ENCODE measurements around the gene RAPGEF5.

DNA sequence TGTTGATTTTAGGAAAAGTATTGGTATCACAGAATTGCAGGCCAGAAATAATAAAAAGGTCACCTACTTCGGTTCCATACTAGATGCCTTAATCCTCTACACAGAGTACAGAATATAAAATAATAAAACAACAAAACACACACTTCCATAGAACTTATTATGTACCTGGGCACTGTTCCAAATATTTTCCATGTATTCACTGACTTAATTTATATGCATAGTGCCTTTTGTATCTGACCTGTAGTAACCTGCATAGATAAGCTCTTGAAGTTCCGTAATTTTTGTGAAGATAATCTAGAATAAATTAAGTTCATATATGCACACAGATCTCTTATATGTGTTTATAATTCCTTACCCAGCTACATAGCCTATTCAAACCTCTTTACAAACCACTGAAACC is 78.3 kb downstream of the RAPGEF5 start:
- TF ChIP-seq, protein P1, sequence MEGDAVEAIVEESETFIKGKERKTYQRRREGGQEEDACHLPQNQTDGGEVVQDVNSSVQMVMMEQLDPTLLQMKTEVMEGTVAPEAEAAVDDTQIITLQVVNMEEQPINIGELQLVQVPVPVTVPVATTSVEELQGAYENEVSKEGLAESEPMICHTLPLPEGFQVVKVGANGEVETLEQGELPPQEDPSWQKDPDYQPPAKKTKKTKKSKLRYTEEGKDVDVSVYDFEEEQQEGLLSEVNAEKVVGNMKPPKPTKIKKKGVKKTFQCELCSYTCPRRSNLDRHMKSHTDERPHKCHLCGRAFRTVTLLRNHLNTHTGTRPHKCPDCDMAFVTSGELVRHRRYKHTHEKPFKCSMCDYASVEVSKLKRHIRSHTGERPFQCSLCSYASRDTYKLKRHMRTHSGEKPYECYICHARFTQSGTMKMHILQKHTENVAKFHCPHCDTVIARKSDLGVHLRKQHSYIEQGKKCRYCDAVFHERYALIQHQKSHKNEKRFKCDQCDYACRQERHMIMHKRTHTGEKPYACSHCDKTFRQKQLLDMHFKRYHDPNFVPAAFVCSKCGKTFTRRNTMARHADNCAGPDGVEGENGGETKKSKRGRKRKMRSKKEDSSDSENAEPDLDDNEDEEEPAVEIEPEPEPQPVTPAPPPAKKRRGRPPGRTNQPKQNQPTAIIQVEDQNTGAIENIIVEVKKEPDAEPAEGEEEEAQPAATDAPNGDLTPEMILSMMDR (conservative IDR thresholded peaks at IDR 0.05 in 1 of 2, IDR thresholded peaks at IDR 0.05 in 1 of 2; ENCODE audit: extremely low read depth in 1 of 2, insufficient read depth in 1 of 2, low read depth in 1 of 2, low read length in 2 of 2): no peak
- TF ChIP-seq EZH2 (IDR thresholded peaks at IDR 0.05; ENCODE audit: borderline replicate concordance, low read length): no peak
